OCI-LY3 (cell line): ENCODE results near the gene SGSH.

Experiments
- CTCF ChIP-seq: fragments of 200-600, 300-600 bp; sonication (generic); IDR thresholded peaks from 2 replicates; pipeline ENCODE4 v1.5.1; 2014; ENCODE audit warnings: antibody characterized with exemption, low read length, low read depth
- EZH2phosphoT487 ChIP-seq: fragments of 200-600 bp; shearing (Covaris generic); IDR thresholded peaks from 2 replicates; pipeline ENCODE4 v1.6.1; 2018; ENCODE audit warnings: antibody characterized with exemption, mixed run types, low read depth

GRCh38 chr17:80254396-80255251 lies 34.5 kb upstream of the SGSH start:
- TF ChIP-seq CTCF (no peak), EZH2phosphoT487 (no peak)
